HL-60 (cell line): ENCODE measurements around the gene PRKAR1B.

Experiments
- DNase-seq, 2 experiments: peaks; one replicate each; pipeline ENCODE4 v3.0.0-alpha.2; 2010 to 2020; ENCODE audit warnings: low read depth in 1 of 2, low spot score in 1 of 2
- H3K27ac ChIP-seq: fragments of 250-450 bp; sonication (Bioruptor Pico); replicated peaks from 2 replicates; pipeline ENCODE4 v1.5.1; 2020; ENCODE audit warnings: mild to moderate bottlenecking, moderate library complexity
- H3K27me3 ChIP-seq: fragments of 250-450 bp; sonication (Bioruptor Pico); 2 replicates; pipeline ENCODE4 v1.5.1; 2021; ENCODE audit warnings: mild to moderate bottlenecking, moderate library complexity; ENCODE audit not compliant: insufficient read depth, poor library complexity, severe bottlenecking
- H3K4me3 ChIP-seq: replicated peaks from 2 replicates; pipeline ENCODE4 v1.5.1; 2011; ENCODE audit warnings: mild to moderate bottlenecking, control low read depth, low read length; ENCODE audit not compliant: insufficient read depth
- CTCF ChIP-seq: IDR thresholded peaks from one replicate; pipeline ENCODE4 v1.5.1; 2011; ENCODE audit warnings: low read length, control low read depth, inconsistent platforms; ENCODE audit not compliant: insufficient read depth
- GABPA ChIP-seq: IDR thresholded peaks from 2 replicates; pipeline ENCODE4 v1.6.1; 2012; ENCODE audit warnings: low read depth
- POLR2AphosphoS5 ChIP-seq: IDR thresholded peaks from 2 replicates; pipeline ENCODE4 v1.6.1; 2012; ENCODE audit warnings: low read depth
- REST ChIP-seq: IDR thresholded peaks from 2 replicates; pipeline ENCODE4 v1.6.1; 2012; ENCODE audit warnings: low read depth; ENCODE audit not compliant: insufficient replicate concordance
- SPI1 ChIP-seq: IDR thresholded peaks from 2 replicates; pipeline ENCODE4 v1.6.1; 2012; ENCODE audit warnings: low read depth, mild to moderate bottlenecking, borderline replicate concordance

The PRKAR1B gene

GRCh38 chr7:625376-625971 is 101.6 kb downstream of the PRKAR1B start:
- Histone ChIP-seq H3K4me3 (no peak overlapping the region), H3K27ac (no peak overlapping the region), H3K27me3 (no peaks in the 10 kb centered on the region)
- TF ChIP-seq SPI1 (no peak), GABPA (no peak), REST (no peak), CTCF (no peak), POLR2AphosphoS5 (no peak)
- no peak for DNase-seq

- no peak for DNase-seq
- Histone ChIP-seq H3K27me3 (no peaks in the 10 kb centered on the region), H3K4me3 (no peak overlapping the region), H3K27ac (no peak overlapping the region)
- TF ChIP-seq GABPA (no peak), CTCF (no peak), POLR2AphosphoS5 (no peak), SPI1 (no peak), REST (no peak)
Observed at GRCh38 chr7:623464-623863, 103.6 kb downstream of the PRKAR1B start.

GRCh38 chr7:621572-622285 is 105.4 kb downstream of the PRKAR1B start:
- Histone ChIP-seq H3K27me3 (no peaks in the 10 kb centered on the region), H3K4me3 (no peak overlapping the region), H3K27ac (no peak overlapping the region)
- no peak for TF ChIP-seq REST
- no peak for TF ChIP-seq GABPA
- TF ChIP-seq POLR2AphosphoS5: no peak
- no peak for TF ChIP-seq CTCF
- no peak for TF ChIP-seq SPI1
- no peak for DNase-seq
